Gastroesophageal sphincter (tissue), 3 donors: Measurements from ENCODE around the gene DCST1.

ENCODE experiments used
- EP300 ChIP-seq: sonication (generic); formaldehyde crosslinking; IDR thresholded peaks from one replicate; pipeline ENCODE4 v1.6.1; 2017; ENCODE audit warnings: antibody characterized with exemption, mild to moderate bottlenecking
- POLR2A ChIP-seq, 2 donors: fragments of 450-650 bp; IDR thresholded peaks; one replicate each; pipeline ENCODE4 v1.6.1; 2017; ENCODE audit warnings: antibody characterized with exemption in 2 of 2, mild to moderate bottlenecking in 2 of 2, moderate library complexity in 1 of 2
- TF ChIP-seq, protein P1 (sequence below), 4 experiments: fragments of 200-600 bp in 2 of 4; fragments of 450-650 bp in 2 of 4; sonication (generic) in 1 of 4; IDR thresholded peaks; one replicate each; pipeline ENCODE4 v1.5.1; 2017 to 2019; ENCODE audit warnings: antibody characterized with exemption in 4 of 4, mild to moderate bottlenecking in 2 of 4, moderate library complexity in 2 of 4

- TF ChIP-seq, protein P1, sequence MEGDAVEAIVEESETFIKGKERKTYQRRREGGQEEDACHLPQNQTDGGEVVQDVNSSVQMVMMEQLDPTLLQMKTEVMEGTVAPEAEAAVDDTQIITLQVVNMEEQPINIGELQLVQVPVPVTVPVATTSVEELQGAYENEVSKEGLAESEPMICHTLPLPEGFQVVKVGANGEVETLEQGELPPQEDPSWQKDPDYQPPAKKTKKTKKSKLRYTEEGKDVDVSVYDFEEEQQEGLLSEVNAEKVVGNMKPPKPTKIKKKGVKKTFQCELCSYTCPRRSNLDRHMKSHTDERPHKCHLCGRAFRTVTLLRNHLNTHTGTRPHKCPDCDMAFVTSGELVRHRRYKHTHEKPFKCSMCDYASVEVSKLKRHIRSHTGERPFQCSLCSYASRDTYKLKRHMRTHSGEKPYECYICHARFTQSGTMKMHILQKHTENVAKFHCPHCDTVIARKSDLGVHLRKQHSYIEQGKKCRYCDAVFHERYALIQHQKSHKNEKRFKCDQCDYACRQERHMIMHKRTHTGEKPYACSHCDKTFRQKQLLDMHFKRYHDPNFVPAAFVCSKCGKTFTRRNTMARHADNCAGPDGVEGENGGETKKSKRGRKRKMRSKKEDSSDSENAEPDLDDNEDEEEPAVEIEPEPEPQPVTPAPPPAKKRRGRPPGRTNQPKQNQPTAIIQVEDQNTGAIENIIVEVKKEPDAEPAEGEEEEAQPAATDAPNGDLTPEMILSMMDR (IDR thresholded peaks at IDR 0.05), result peak in 3 of 4 experiments; percentile 45 to 63 (median 46)
- TF ChIP-seq EP300 (no peak), POLR2A (IDR thresholded peaks at IDR 0.05) (no peak)
These were observed 37.3 kb downstream of the DCST1 start for GRCh38 chr1:155070721-155071569.
